ENCODE measurements around the gene ZNF263. TPM values are rescaled to one million over a fixed set of nuclear protein-coding genes. Genes with fewer than 3 reads are reported as not detected.

The ZNF263 gene
- total and polyA plus RNA-seq, 5 donors, result 8.3 to 17.8 (median 10.8) TPM

DNA sequence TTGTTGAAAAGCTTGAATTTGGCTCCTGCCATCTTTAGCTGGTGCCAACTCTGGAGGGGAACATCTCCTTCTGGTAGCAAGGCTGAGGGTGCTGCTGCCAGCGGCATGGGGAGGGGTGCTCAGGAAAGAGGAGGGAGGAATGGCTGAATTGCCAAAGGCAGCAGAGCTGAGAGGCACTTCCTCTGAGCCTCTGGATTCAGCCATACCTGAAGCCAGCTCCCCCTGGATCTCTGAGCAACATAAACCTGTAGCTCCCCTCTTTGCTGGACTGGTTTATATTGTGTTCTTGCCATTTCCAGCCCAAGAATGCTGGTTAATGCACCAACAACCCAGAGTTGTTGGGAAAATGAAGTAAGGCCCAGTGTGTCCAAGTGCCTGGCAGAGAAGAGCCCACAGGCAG, 34.3 kb upstream of the ZNF263 start:
- Histone ChIP-seq H3K9me3 (ENCODE audit: control insufficient read depth, low read length) (no peaks in the 10 kb centered on the region), H3K4me1 (ENCODE audit: control insufficient read depth, insufficient read depth, low read length) (no peaks in the 10 kb centered on the region), H3K4me3 (ENCODE audit: low read length) (no peak overlapping the region), H3K27ac (ENCODE audit: low read length) (no peak overlapping the region), H3K27me3 (ENCODE audit: control insufficient read depth, insufficient read depth) (no peaks in the 10 kb centered on the region)
- ATAC-seq (no peak), DNase-seq (no peak)
- WGBS, result 75% methylated on average over 1 of the region's 1 CpG
- intact Hi-C loops (cut with DNase I), result no loop called here

DNA sequence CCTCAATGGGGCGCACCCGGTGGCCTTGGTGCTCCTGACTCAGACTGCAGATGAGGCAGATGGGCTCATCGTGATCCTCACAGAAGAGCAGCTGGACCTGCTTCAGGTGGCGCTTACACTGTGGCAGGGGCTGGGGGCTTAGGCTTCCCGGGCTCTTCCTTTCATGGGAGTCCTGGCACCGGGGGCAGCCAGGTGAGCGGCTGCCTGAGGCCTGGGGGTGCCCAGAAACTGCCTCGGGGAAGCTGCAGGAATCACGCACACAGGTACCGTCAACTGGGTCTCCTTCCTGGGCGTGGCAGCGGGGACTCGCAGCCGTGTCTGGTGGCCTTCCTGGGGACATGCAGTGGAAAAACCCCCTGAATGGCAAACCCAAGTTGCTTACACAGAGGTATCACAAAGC, 33.8 kb upstream of the ZNF263 start:
- no peaks in the 10 kb centered on the region for H3K9me3 ChIP-seq (ENCODE audit: control insufficient read depth, low read length)
- intact Hi-C loops (cut with DNase I), result no loop called here

DNA sequence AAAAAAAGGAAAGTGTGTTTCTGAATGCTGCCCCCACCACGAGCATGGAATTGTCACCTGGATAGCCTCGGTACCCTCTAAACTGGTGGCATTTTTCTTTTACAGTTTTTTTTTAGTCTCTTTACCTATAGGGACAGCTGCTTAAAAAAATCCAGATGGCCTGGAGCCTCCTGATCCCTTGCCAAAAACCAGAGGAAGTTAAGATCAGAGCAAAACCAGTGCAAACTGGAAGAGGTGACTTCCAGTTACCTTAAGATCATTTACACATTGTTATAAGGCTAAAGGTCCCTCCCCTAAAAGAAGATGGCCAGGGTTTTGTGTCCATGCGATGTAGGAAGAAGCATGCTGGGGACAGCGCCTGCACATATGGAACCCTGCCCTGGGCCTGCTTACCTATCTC, 30.3 kb upstream of the ZNF263 start:
- 71% methylated on average over 4 of the region's 4 CpGs for WGBS
- Histone ChIP-seq H3K27me3 (ENCODE audit: control insufficient read depth, insufficient read depth) (no peaks in the 10 kb centered on the region), H3K4me3 (ENCODE audit: low read length) (no peak overlapping the region), H3K4me1 (ENCODE audit: control insufficient read depth, insufficient read depth, low read length) (no peaks in the 10 kb centered on the region), H3K9me3 (ENCODE audit: control insufficient read depth, low read length) (no peaks in the 10 kb centered on the region), H3K27ac (ENCODE audit: low read length) (no peak overlapping the region)
- ATAC-seq (no peak), DNase-seq (no peak)
- intact Hi-C loops (cut with DNase I), result no loop called here

More for the DNA sequence above, 33.8 kb upstream of the ZNF263 start:
- no peaks in the 10 kb centered on the region for H3K4me1 ChIP-seq (ENCODE audit: control insufficient read depth, insufficient read depth, low read length)
- H3K27me3 ChIP-seq (ENCODE audit: control insufficient read depth, insufficient read depth), result no peaks in the 10 kb centered on the region
- WGBS, result 88% methylated on average over 14 of the region's 14 CpGs
- no peak overlapping the region for H3K4me3 ChIP-seq (ENCODE audit: low read length)
- no peak for DNase-seq
- H3K27ac ChIP-seq (ENCODE audit: low read length), result no peak overlapping the region
- no peak for ATAC-seq

DNA sequence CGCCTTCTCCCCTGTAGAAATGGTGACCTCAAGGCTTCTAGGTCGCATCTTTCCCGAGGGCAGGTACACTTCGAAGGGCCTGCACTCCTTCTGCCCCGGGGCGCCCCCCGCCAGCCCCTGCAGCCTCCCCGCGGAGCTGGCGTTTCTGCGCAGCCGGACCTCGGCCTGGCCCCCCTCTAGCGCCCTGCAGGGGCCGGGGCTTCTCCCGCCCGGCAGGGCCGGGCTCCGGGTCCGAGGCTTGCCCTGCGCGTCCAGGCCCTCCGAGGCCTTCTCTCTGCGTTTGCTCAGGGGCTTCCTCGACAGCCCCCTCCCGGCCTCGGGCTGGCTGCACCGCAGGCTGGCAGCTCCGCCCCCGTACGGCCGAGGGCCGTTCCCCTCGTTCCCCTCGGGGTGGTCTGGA, 29.0 kb upstream of the ZNF263 start:
- no peak for DNase-seq
- intact Hi-C loops (cut with DNase I), result no loop called here
- Histone ChIP-seq H3K4me3 (ENCODE audit: low read length) (no peak overlapping the region), H3K27ac (ENCODE audit: low read length) (no peak overlapping the region), H3K9me3 (ENCODE audit: control insufficient read depth, low read length) (no peaks in the 10 kb centered on the region), H3K4me1 (ENCODE audit: control insufficient read depth, insufficient read depth, low read length) (no peaks in the 10 kb centered on the region), H3K27me3 (ENCODE audit: control insufficient read depth, insufficient read depth) (no peaks in the 10 kb centered on the region)
- 44% methylated on average over 35 of the region's 35 CpGs for WGBS
- ATAC-seq, result no peak

DNA sequence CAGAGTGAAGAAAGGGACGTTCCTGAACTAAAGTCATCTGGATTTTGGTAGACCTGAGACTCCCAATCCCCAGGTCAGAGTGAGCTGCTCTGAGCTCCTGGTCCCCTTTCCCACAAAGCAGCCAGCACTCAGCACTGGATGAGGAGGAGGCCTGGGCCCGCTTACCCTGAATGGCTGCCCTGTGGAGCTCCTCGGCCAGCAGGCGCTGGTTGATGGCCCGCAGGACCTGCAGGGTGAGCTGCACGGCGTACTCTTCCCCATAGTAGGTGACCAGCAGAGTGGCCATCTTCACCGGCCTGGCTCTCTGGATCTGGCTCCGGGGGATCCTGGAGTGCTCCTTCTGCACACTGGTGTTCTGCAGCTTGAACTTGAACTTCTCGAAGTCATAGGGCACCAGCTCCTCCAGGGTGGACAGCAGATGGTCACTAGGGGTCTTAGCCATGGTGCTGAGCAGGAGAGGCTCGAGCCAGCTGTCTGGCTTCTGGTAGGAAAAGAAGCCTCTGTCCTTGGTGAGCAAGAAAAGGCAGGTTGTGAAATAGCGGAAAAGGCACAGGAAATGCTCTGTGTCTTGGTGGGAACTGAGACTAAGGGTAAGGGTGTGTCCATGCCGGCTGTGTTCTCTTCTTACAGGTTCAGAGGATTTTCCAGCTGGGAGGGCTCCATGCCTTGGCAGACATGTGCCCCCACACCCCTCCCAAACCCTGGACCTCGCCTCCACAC, 27.0 kb upstream of the ZNF263 start, which contains the start of gene MEFV:
Gene MEFV, minus strand, starts transcription at position 488 of the 720 bp plus-strand sequence. Its CDS starts 46 bp downstream, at position 442.
- DNase-seq (no peak), ATAC-seq (peak; percentile 45 to 54)
- Histone ChIP-seq H3K4me1 (ENCODE audit: control insufficient read depth, insufficient read depth, low read length) (no peaks in the 10 kb centered on the region), H3K4me3 (ENCODE audit: low read length) (no peak within 1 kb of the TSS), H3K9me3 (ENCODE audit: control insufficient read depth, low read length) (no peaks in the 10 kb centered on the region), H3K27me3 (ENCODE audit: control insufficient read depth, insufficient read depth) (no peaks in the 10 kb centered on the region), H3K27ac (ENCODE audit: low read length) (no peak within 1 kb of the TSS)
- intact Hi-C loops (cut with DNase I), result no loop called here
- WGBS, result 74% methylated on average over 14 of the region's 14 CpGs

DNA sequence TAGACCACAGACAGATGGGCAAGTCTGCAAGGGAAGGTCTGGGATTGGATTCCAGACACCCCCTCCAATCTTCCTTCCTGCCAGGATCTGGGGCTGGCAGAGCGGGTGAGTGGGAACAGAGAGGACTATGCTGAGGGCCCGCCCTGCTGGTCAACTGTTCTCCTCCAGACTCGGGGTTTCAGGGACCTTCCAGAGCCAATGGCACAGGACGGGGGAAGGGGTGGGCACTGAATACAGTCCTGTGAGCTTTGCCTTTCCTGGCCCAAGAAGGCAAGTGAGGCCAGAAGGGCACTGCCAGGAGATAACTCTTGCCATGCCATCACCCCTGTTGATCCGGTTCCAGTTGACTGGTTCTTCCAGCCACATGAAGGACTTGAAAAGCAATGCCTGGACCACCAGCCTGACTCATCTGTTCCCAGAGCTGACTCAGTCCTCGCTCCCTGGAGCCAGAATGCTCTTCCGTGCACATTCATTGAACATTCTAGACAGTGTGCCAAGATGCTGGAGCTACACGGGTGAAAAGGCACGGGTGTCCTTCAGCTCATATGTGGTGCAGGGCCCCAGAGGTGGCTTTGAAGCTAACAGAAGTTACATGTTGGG, 26.3 kb upstream of the ZNF263 start:
- no peaks in the 10 kb centered on the region for H3K4me1 ChIP-seq (ENCODE audit: control insufficient read depth, insufficient read depth, low read length)
- ATAC-seq (peak in 1 of 2 donors; percentile 23), DNase-seq (no peak)
- H3K4me3 ChIP-seq (ENCODE audit: low read length), result no peak overlapping the region
- no peaks in the 10 kb centered on the region for H3K27me3 ChIP-seq (ENCODE audit: control insufficient read depth, insufficient read depth)
- no peaks in the 10 kb centered on the region for H3K9me3 ChIP-seq (ENCODE audit: control insufficient read depth, low read length)
- 75% methylated on average over 9 of the region's 9 CpGs for WGBS
- no peak overlapping the region for H3K27ac ChIP-seq (ENCODE audit: low read length)
- intact Hi-C loops (cut with DNase I), result no loop called here

DNA sequence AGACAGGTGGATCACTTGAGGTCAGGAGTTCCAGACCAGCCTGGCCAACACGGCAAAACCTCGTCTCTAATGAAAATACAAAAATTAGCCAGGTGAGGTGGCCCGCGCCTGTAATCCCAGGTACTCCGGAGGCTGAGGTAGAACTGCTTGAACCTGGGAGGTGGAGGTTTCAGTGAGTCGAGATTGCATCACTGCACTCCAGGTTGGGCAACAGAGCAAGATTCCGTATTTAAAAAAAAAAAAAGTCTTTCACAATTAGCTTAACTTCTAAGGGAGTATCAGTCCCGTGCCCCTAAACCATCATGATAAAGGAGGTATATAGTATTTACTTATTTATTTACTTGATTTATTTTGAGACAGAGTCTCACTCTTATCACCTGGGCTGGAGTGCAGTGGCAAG, 23.5 kb upstream of the ZNF263 start:
- intact Hi-C loops (cut with DNase I), result no loop called here
- H3K4me1 ChIP-seq (ENCODE audit: control insufficient read depth, insufficient read depth, low read length), result peaks cover 2% of the 10 kb centered on the region
- ATAC-seq, result no peak
- no peaks in the 10 kb centered on the region for H3K9me3 ChIP-seq (ENCODE audit: control insufficient read depth, low read length)
- no peaks in the 10 kb centered on the region for H3K27me3 ChIP-seq (ENCODE audit: control insufficient read depth, insufficient read depth)
- H3K4me3 ChIP-seq (ENCODE audit: low read length), result no peak overlapping the region
- DNase-seq, result no peak
- WGBS, result 84% methylated on average over 8 of the region's 8 CpGs
- no peak overlapping the region for H3K27ac ChIP-seq (ENCODE audit: low read length)

DNA sequence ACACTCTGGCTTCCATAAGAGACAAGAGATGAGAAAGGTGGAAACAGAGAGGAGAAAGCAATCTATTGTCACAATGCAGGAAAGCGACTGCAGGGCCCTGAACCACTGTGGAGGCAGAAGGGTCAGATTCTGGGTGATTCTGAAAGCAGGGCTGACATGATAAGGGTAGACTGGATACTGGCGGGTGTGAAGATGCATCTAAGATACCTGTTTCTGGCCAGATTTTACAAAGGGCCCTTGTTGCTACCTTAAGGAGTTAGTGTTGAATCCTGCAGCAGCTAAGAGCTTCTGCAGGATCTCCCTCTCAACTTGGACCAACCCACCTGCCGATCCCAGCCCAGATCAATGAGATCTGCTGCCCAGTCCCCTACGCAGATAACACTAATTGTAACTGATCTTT, 20.8 kb upstream of the ZNF263 start:
- no peak overlapping the region for H3K27ac ChIP-seq (ENCODE audit: low read length)
- 95% methylated on average over 4 of the region's 4 CpGs for WGBS
- no peaks in the 10 kb centered on the region for H3K27me3 ChIP-seq (ENCODE audit: control insufficient read depth, insufficient read depth)
- ATAC-seq (no peak), DNase-seq (no peak)
- intact Hi-C loops (cut with DNase I), result no loop called here
- no peak overlapping the region for H3K4me3 ChIP-seq (ENCODE audit: low read length)
- H3K9me3 ChIP-seq (ENCODE audit: control insufficient read depth, low read length), result no peaks in the 10 kb centered on the region
- H3K4me1 ChIP-seq (ENCODE audit: control insufficient read depth, insufficient read depth, low read length), result peaks cover 4% of the 10 kb centered on the region

DNA sequence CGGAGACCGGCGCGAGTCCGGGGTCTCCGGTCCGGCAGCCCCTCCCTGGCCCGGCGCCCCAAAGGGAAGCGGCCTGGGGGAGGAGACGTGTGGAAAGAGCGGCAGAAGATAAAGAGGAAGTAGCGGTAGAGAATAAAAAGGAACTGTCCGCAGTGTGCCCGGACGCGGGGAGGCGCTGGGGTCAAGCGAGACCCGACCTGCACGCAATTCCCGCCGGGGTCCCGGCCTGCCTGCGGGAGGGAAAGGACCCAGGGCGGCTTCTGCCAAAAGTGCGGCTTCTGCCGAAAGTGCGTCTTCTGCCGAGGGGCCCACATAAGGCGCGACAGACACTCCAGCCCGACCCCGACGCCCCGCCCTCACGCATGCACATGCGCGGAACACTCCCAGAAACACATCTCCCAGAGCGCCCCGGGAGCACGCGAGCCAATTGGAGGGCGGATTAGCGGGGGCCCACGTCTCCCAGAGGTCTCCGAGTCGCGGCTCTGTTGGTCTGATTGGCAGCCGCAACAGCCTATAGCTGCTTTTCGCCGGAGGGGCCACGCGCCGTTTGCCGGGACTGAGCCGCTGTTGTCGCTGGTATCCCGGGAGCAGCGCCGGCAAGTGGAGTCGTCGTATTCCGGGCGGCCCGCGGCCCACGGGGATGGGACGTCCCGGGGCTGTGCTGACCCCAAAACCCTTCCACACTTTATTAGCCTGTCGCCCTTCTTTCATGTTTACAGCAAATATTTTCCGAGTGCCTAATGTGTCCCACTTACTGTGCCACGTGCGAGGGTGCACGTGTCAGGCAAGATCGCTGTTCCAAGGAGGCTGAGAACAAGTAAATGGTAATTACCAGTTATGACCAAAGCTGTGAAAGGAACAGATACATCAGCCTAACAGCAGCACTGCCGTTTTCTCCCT, 18.9 kb upstream of the ZNF263 start:
- H3K4me3 ChIP-seq (ENCODE audit: low read length), result peak overlapping the region; percentile 65
- intact Hi-C loops (cut with DNase I), result no loop called here
- 1% methylated on average over 77 of the region's 77 CpGs for WGBS
- peaks cover 4% of the 10 kb centered on the region for H3K4me1 ChIP-seq (ENCODE audit: control insufficient read depth, insufficient read depth, low read length)
- DNase-seq, result peak; percentile 98 to 99 (median 99)
- peak overlapping the region; percentile 95 for H3K27ac ChIP-seq (ENCODE audit: low read length)
- peak; percentile 96 for ATAC-seq
- no peaks in the 10 kb centered on the region for H3K9me3 ChIP-seq (ENCODE audit: control insufficient read depth, low read length)
- no peaks in the 10 kb centered on the region for H3K27me3 ChIP-seq (ENCODE audit: control insufficient read depth, insufficient read depth)

DNA sequence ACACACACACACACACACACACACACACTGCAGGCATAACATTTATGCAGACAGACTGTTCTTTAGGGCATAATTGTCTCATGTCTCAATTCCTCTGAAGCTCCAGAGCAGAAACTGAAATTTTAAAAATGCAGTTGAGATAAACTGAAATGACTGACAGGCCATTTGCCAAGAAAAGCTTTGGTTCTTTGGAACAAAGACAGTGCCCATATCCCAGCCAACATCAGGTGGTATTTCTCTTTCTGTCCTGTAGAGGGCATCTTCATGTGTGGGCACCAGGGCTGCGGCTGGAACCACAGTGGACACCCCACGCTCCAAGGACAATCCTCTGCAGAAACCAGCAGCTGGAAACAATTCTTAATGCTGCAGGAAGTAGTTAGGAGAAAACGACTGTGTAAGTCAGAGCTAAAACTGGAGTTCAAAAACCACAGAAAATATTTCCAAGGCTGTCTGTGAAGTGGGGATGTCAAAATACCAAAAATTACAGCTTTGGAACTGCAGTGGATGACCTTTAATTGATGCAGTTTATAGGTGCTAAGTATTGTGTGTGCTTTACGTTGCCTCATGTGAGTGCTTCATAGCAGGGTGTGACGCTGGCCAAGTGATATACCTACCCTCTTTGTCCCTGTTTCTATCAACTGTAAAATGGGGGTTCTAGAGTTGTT, 16.3 kb upstream of the ZNF263 start:
- WGBS, result 61% methylated on average over 5 of the region's 5 CpGs
- no peak overlapping the region for H3K27ac ChIP-seq (ENCODE audit: low read length)
- no peak for ATAC-seq
- H3K9me3 ChIP-seq (ENCODE audit: control insufficient read depth, low read length), result no peaks in the 10 kb centered on the region
- H3K4me3 ChIP-seq (ENCODE audit: low read length), result no peak overlapping the region
- H3K4me1 ChIP-seq (ENCODE audit: control insufficient read depth, insufficient read depth, low read length), result peaks cover 4% of the 10 kb centered on the region
- intact Hi-C loops (cut with DNase I), result no loop called here
- peak in 1 of 3 donors; percentile 21 for DNase-seq
- no peaks in the 10 kb centered on the region for H3K27me3 ChIP-seq (ENCODE audit: control insufficient read depth, insufficient read depth)

Measured in right cardiac atrium (tissue), 5 donors.